ENCODE results near the gene TNC. TPM values are rescaled to one million over a fixed set of nuclear protein-coding genes. Genes with fewer than 3 reads are reported as not detected.

TNC gene
- total RNA-seq, 1 donor from 2014 or later, result 1.1 TPM

GRCh38 chr9:115025721-115026120, 92.2 kb downstream of the TNC start:
- ATAC-seq (ENCODE audit: poor library complexity) (no peak), DNase-seq (no peak)
- intact Hi-C loops (cut with DNase I), result no loop called here

GRCh38 chr9:115024925-115025535, 92.9 kb downstream of the TNC start:
- intact Hi-C loops (cut with DNase I), result no loop called here
- ATAC-seq (ENCODE audit: poor library complexity) (no peak), DNase-seq (no peak)

GRCh38 chr9:115022760-115023434, 95.1 kb downstream of the TNC start:
- ATAC-seq (ENCODE audit: poor library complexity), result no peak
- DNase-seq, result no peak
- intact Hi-C loops (cut with DNase I), result no loop called here

- intact Hi-C loops (cut with DNase I), result loop anchor here (10.0 kb wide), 1 partner anchor 104 kb away; no protein-coding TSS in a partner anchor
- DNase-seq (no peak), ATAC-seq (ENCODE audit: poor library complexity) (no peak)
Measured at GRCh38 chr9:115018547-115019435, 99.2 kb downstream of the TNC start.

GRCh38 chr9:115016344-115016743, 101.6 kb downstream of the TNC start:
- intact Hi-C loops (cut with DNase I), result loop anchor here (10.0 kb wide), 1 partner anchor 102 kb away; no protein-coding TSS in a partner anchor
- no peak for DNase-seq
- peak; percentile 40 for ATAC-seq (ENCODE audit: poor library complexity)

- ATAC-seq (ENCODE audit: poor library complexity) (peak; percentile 72), DNase-seq (no peak)
- intact Hi-C loops (cut with DNase I), result loop anchor here (2.0 to 10.0 kb wide), 2 partner anchors 100 to 276 kb away; no protein-coding TSS in a partner anchor
Measured at GRCh38 chr9:115015018-115015635, 102.8 kb downstream of the TNC start.

- intact Hi-C loops (cut with DNase I), result loop anchor here (2.0 to 10.0 kb wide), 5 partner anchors 100 to 607 kb away; partner anchors contain the start of gene TEX48
- DNase-seq (no peak), ATAC-seq (ENCODE audit: poor library complexity) (no peak)
Measured at GRCh38 chr9:115014438-115014837, 103.5 kb downstream of the TNC start.

- DNase-seq, result peak; percentile 76
- intact Hi-C loops (cut with DNase I), result loop anchor here (2.0 to 10.0 kb wide), 5 partner anchors 99 to 607 kb away; partner anchors contain the start of gene TEX48
- peak; percentile 88 for ATAC-seq (ENCODE audit: poor library complexity)
Measured at GRCh38 chr9:115013998-115014397, 104.0 kb downstream of the TNC start.

GRCh38 chr9:115012486-115012885, 105.5 kb downstream of the TNC start:
- ATAC-seq (ENCODE audit: poor library complexity) (no peak), DNase-seq (no peak)
- intact Hi-C loops (cut with DNase I), result loop anchor here (5.0 to 10.0 kb wide), 4 partner anchors 98 to 605 kb away; partner anchors contain the start of gene TEX48

GRCh38 chr9:115010874-115011273, 107.1 kb downstream of the TNC start:
- ATAC-seq (ENCODE audit: poor library complexity), result no peak
- DNase-seq, result no peak
- intact Hi-C loops (cut with DNase I), result loop anchor here (5.0 to 10.0 kb wide), 4 partner anchors 96 to 604 kb away; partner anchors contain the start of gene TEX48

GRCh38 chr9:115008536-115009270, 109.3 kb downstream of the TNC start:
- peak; percentile 38 for ATAC-seq (ENCODE audit: poor library complexity)
- intact Hi-C loops (cut with DNase I), result no loop called here

GRCh38 chr9:115006660-115007059, 111.3 kb downstream of the TNC start:
- ATAC-seq (ENCODE audit: poor library complexity), result no peak
- DNase-seq, result no peak
- intact Hi-C loops (cut with DNase I), result no loop called here

More at GRCh38 chr9:115008536-115009270, 109.3 kb downstream of the TNC start:
- no peak for DNase-seq

GRCh38 chr9:115005322-115005721, 112.6 kb downstream of the TNC start:
- ATAC-seq (ENCODE audit: poor library complexity) (no peak), DNase-seq (no peak)
- intact Hi-C loops (cut with DNase I), result no loop called here

- DNase-seq (no peak), ATAC-seq (ENCODE audit: poor library complexity) (no peak)
- intact Hi-C loops (cut with DNase I), result no loop called here
Measured at GRCh38 chr9:115004545-115004944, 113.4 kb downstream of the TNC start.

GRCh38 chr9:115002371-115003120, 115.4 kb downstream of the TNC start:
- DNase-seq (no peak), ATAC-seq (ENCODE audit: poor library complexity) (peak; percentile 43)
- intact Hi-C loops (cut with DNase I), result no loop called here

- no peak for ATAC-seq (ENCODE audit: poor library complexity)
- intact Hi-C loops (cut with DNase I), result no loop called here
Measured at GRCh38 chr9:115000217-115000639, 117.7 kb downstream of the TNC start.

GRCh38 chr9:114998326-114998725, 119.6 kb downstream of the TNC start:
- intact Hi-C loops (cut with DNase I), result no loop called here
- no peak for DNase-seq
- ATAC-seq (ENCODE audit: poor library complexity), result no peak

More at GRCh38 chr9:115000217-115000639, 117.7 kb downstream of the TNC start:
- DNase-seq, result no peak
